Measurements from ENCODE around the gene CLIC5.

CLIC5 gene

GRCh38 chr6:45854149-45854742, 161.4 kb downstream of the CLIC5 start:
- Histone ChIP-seq H3K4me2 (ENCODE audit: low read length) (no peak overlapping the region), H2BK15ac (replicated peaks; ENCODE audit: low read depth) (no peak overlapping the region), H3K36me3 (ENCODE audit: control insufficient read depth, insufficient read depth, low read length) (no peaks in the 10 kb centered on the region), H3K4me3 (ENCODE audit: low read length) (no peak overlapping the region), H4K8ac (ENCODE audit: low read depth, low read length) (no peak overlapping the region), H4K5ac (ENCODE audit: low read length) (no peak overlapping the region), H3K23ac (ENCODE audit: low read length) (no peak overlapping the region), H3K79me1 (ENCODE audit: low read length) (no peaks in the 10 kb centered on the region), H2BK120ac (ENCODE audit: low read depth, low read length) (no peak overlapping the region), H3K4ac (ENCODE audit: low read depth, low read length) (no peak overlapping the region), H3K56ac (ENCODE audit: low read length) (no peak overlapping the region), H2AK5ac (ENCODE audit: low read length) (no peak overlapping the region), H3K79me2 (ENCODE audit: control insufficient read depth, insufficient read depth, low read length) (no peaks in the 10 kb centered on the region), H3K18ac (ENCODE audit: low read length) (no peak overlapping the region), H3K27me3 (ENCODE audit: insufficient read depth, low read length, poor library complexity) (no peaks in the 10 kb centered on the region), H2BK5ac (ENCODE audit: low read length) (no peak overlapping the region), H3K4me1 (ENCODE audit: control insufficient read depth, low read depth, low read length) (no peaks in the 10 kb centered on the region), H3K9ac (ENCODE audit: low read length) (no peak overlapping the region), H3K27ac (ENCODE audit: low read depth, low read length) (no peak overlapping the region)
- WGBS (ENCODE audit: extremely low coverage, insufficient coverage, low lambda C conversion rate): no CpG with 5 or more reads among the region's 10 CpGs
- DNase-seq: no peak

- H3K56ac ChIP-seq (ENCODE audit: low read length): no peak overlapping the region
- no peak overlapping the region for H3K4ac ChIP-seq (ENCODE audit: low read depth, low read length)
- H3K79me2 ChIP-seq (ENCODE audit: control insufficient read depth, insufficient read depth, low read length): no peaks in the 10 kb centered on the region
- DNase-seq: no peak
- H3K4me2 ChIP-seq (ENCODE audit: low read length): no peak overlapping the region
- no peak overlapping the region for H3K18ac ChIP-seq (ENCODE audit: low read length)
- H3K27me3 ChIP-seq (ENCODE audit: insufficient read depth, low read length, poor library complexity): no peaks in the 10 kb centered on the region
- H2AK5ac ChIP-seq (ENCODE audit: low read length): no peak overlapping the region
- H4K5ac ChIP-seq (ENCODE audit: low read length): no peak overlapping the region
- no peak overlapping the region for H2BK15ac ChIP-seq (replicated peaks; ENCODE audit: low read depth)
- H3K27ac ChIP-seq (ENCODE audit: low read depth, low read length): no peak overlapping the region
- H3K4me3 ChIP-seq (ENCODE audit: low read length): no peak overlapping the region
- no peak overlapping the region for H4K8ac ChIP-seq (ENCODE audit: low read depth, low read length)
- H3K4me1 ChIP-seq (ENCODE audit: control insufficient read depth, low read depth, low read length): no peaks in the 10 kb centered on the region
- H3K9ac ChIP-seq (ENCODE audit: low read length): no peak overlapping the region
- H3K36me3 ChIP-seq (ENCODE audit: control insufficient read depth, insufficient read depth, low read length): no peaks in the 10 kb centered on the region
- H2BK5ac ChIP-seq (ENCODE audit: low read length): no peak overlapping the region
- no peaks in the 10 kb centered on the region for H3K79me1 ChIP-seq (ENCODE audit: low read length)
- no CpG with 5 or more reads among the region's 1 CpG for WGBS (ENCODE audit: extremely low coverage, insufficient coverage, low lambda C conversion rate)
- no peak overlapping the region for H2BK120ac ChIP-seq (ENCODE audit: low read depth, low read length)
- no peak overlapping the region for H3K23ac ChIP-seq (ENCODE audit: low read length)
These were observed 164.6 kb downstream of the CLIC5 start for GRCh38 chr6:45851034-45851400.

- WGBS (ENCODE audit: extremely low coverage, insufficient coverage, low lambda C conversion rate): no CpG with 5 or more reads among the region's 8 CpGs
- Histone ChIP-seq H3K79me1 (ENCODE audit: low read length) (no peaks in the 10 kb centered on the region), H3K9ac (ENCODE audit: low read length) (no peak overlapping the region), H3K4ac (ENCODE audit: low read depth, low read length) (no peak overlapping the region), H4K5ac (ENCODE audit: low read length) (no peak overlapping the region), H3K18ac (ENCODE audit: low read length) (no peak overlapping the region), H3K36me3 (ENCODE audit: control insufficient read depth, insufficient read depth, low read length) (no peaks in the 10 kb centered on the region), H3K4me1 (ENCODE audit: control insufficient read depth, low read depth, low read length) (no peaks in the 10 kb centered on the region), H2AK5ac (ENCODE audit: low read length) (no peak overlapping the region), H2BK5ac (ENCODE audit: low read length) (no peak overlapping the region), H4K8ac (ENCODE audit: low read depth, low read length) (no peak overlapping the region), H3K4me3 (ENCODE audit: low read length) (no peak overlapping the region), H2BK15ac (replicated peaks; ENCODE audit: low read depth) (no peak overlapping the region), H3K27me3 (ENCODE audit: insufficient read depth, low read length, poor library complexity) (no peaks in the 10 kb centered on the region), H3K23ac (ENCODE audit: low read length) (no peak overlapping the region), H3K27ac (ENCODE audit: low read depth, low read length) (no peak overlapping the region), H3K56ac (ENCODE audit: low read length) (no peak overlapping the region), H3K79me2 (ENCODE audit: control insufficient read depth, insufficient read depth, low read length) (no peaks in the 10 kb centered on the region), H2BK120ac (ENCODE audit: low read depth, low read length) (no peak overlapping the region), H3K4me2 (ENCODE audit: low read length) (no peak overlapping the region)
- DNase-seq: peak; percentile 42
These were observed 165.2 kb downstream of the CLIC5 start for GRCh38 chr6:45850378-45851033.

- no peak for DNase-seq
- no peak overlapping the region for H3K56ac ChIP-seq (ENCODE audit: low read length)
These were observed 170.1 kb downstream of the CLIC5 start for GRCh38 chr6:45845567-45845966.

GRCh38 chr6:45844986-45845385, 170.7 kb downstream of the CLIC5 start:
- no CpG with 5 or more reads among the region's 8 CpGs for WGBS (ENCODE audit: extremely low coverage, insufficient coverage, low lambda C conversion rate)
- no peak overlapping the region for H3K27ac ChIP-seq (ENCODE audit: low read depth, low read length)

More at GRCh38 chr6:45845567-45845966, 170.1 kb downstream of the CLIC5 start:
- Histone ChIP-seq H3K4me1 (ENCODE audit: control insufficient read depth, low read depth, low read length) (no peaks in the 10 kb centered on the region), H2BK5ac (ENCODE audit: low read length) (no peak overlapping the region), H3K4ac (ENCODE audit: low read depth, low read length) (no peak overlapping the region), H3K79me2 (ENCODE audit: control insufficient read depth, insufficient read depth, low read length) (no peaks in the 10 kb centered on the region), H2AK5ac (ENCODE audit: low read length) (no peak overlapping the region), H3K27me3 (ENCODE audit: insufficient read depth, low read length, poor library complexity) (no peaks in the 10 kb centered on the region), H2BK15ac (replicated peaks; ENCODE audit: low read depth) (no peak overlapping the region), H3K9ac (ENCODE audit: low read length) (no peak overlapping the region), H3K18ac (ENCODE audit: low read length) (no peak overlapping the region), H4K5ac (ENCODE audit: low read length) (no peak overlapping the region), H2BK120ac (ENCODE audit: low read depth, low read length) (no peak overlapping the region), H3K23ac (ENCODE audit: low read length) (no peak overlapping the region), H3K27ac (ENCODE audit: low read depth, low read length) (no peak overlapping the region), H3K4me3 (ENCODE audit: low read length) (no peak overlapping the region), H4K8ac (ENCODE audit: low read depth, low read length) (no peak overlapping the region), H3K79me1 (ENCODE audit: low read length) (no peaks in the 10 kb centered on the region), H3K4me2 (ENCODE audit: low read length) (no peak overlapping the region), H3K36me3 (ENCODE audit: control insufficient read depth, insufficient read depth, low read length) (no peaks in the 10 kb centered on the region)
- WGBS (ENCODE audit: extremely low coverage, insufficient coverage, low lambda C conversion rate): no CpG with 5 or more reads among the region's 1 CpG

More at GRCh38 chr6:45844986-45845385, 170.7 kb downstream of the CLIC5 start:
- Histone ChIP-seq H3K23ac (ENCODE audit: low read length) (no peak overlapping the region), H3K79me1 (ENCODE audit: low read length) (no peaks in the 10 kb centered on the region), H3K9ac (ENCODE audit: low read length) (no peak overlapping the region), H3K4me1 (ENCODE audit: control insufficient read depth, low read depth, low read length) (no peaks in the 10 kb centered on the region), H3K4me3 (ENCODE audit: low read length) (no peak overlapping the region), H2AK5ac (ENCODE audit: low read length) (no peak overlapping the region), H3K56ac (ENCODE audit: low read length) (no peak overlapping the region), H3K18ac (ENCODE audit: low read length) (no peak overlapping the region), H3K4ac (ENCODE audit: low read depth, low read length) (no peak overlapping the region), H3K79me2 (ENCODE audit: control insufficient read depth, insufficient read depth, low read length) (no peaks in the 10 kb centered on the region), H3K36me3 (ENCODE audit: control insufficient read depth, insufficient read depth, low read length) (no peaks in the 10 kb centered on the region), H3K27me3 (ENCODE audit: insufficient read depth, low read length, poor library complexity) (no peaks in the 10 kb centered on the region), H4K5ac (ENCODE audit: low read length) (no peak overlapping the region), H2BK120ac (ENCODE audit: low read depth, low read length) (no peak overlapping the region), H2BK5ac (ENCODE audit: low read length) (no peak overlapping the region), H2BK15ac (replicated peaks; ENCODE audit: low read depth) (no peak overlapping the region), H4K8ac (ENCODE audit: low read depth, low read length) (no peak overlapping the region), H3K4me2 (ENCODE audit: low read length) (no peak overlapping the region)
- DNase-seq: no peak

All from mesendoderm (in vitro differentiated cells).